GM12892 (cell line): ENCODE data around the gene DKK3. TPM values are rescaled to one million over a fixed set of nuclear protein-coding genes. Genes with fewer than 3 reads are reported as not detected.

Experiments used
- DNase-seq: peaks from one replicate; pipeline ENCODE4 v3.0.0; 2011; ENCODE audit not compliant: insufficient read length
- FAIRE-seq: peaks from 2 replicates; lab custom pipeline; 2011; peaks lifted over from hg19 to GRCh38; lab: Jason Lieb, UNC
- POLR2A ChIP-seq: IDR thresholded peaks from 2 replicates; pipeline ENCODE4 v1.6.1; 2011; ENCODE audit warnings: low read depth, low read length, control low read depth
- POLR2AphosphoS5 ChIP-seq: IDR thresholded peaks from 2 replicates; pipeline ENCODE4 v1.6.1; 2011; ENCODE audit warnings: low read depth, low read length, control low read depth
- TAF1 ChIP-seq: IDR thresholded peaks from 2 replicates; pipeline ENCODE4 v1.6.1; 2011; ENCODE audit warnings: low read depth, mild to moderate bottlenecking, control low read depth, low read length, borderline replicate concordance
- polyA plus RNA-seq: library from polyadenylated mRNA; unstranded; fragments of >200 nt; gene quantifications from one replicate; pipeline ENCODE4 v1.2.1, GENCODE V29; 2012; ENCODE audit warnings: missing spikeins, inconsistent platforms; ENCODE audit not compliant: missing spikeins

Gene DKK3
- 0.30 TPM for polyA plus RNA-seq

DNA sequence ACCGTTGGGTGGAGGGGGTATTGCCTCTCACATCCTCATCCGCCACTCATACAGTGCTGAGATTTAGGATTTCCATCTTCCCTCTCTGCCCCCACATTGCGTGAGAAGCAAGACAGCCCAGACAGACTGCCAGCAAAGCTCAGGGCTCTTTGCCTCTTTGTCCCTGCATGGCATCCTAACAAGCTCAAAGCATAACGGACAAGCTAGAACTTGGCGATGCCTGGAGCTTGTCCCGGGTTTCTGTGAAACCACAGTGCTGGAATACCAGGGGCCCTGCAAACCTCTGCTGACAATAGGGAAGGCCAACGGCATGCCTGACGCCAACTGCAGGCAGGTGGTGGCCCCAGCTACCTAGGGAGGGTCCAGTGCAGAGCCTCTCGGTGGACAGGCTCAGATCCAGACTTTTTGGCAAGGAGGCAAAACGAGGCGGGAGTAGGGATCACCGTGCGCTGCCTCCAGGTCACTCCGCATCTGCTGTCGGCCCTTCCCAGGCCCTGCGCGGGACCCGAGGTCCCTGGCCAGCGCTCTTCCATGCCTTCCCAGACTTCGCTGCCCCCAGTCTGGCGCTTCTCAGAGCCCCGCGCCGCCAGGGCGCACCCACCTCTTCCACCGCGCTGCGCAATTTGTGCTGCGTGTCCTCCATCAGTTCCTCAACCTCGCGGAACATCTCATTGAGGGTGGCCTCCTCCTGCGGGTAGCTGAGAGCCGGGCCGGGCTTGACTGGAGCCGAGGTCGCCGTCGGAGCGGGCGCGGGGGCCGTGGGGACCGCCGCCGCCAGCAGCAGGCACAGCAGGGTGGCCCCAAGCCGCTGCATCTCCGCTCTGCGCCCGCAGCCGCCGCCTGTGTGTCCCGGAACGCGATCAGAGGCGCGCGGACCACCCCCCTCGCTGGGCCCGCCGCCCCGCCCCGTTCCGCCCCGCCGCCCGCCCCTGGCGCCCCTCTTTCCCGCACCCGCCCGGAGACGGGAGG lies at the start of gene DKK3:
Gene DKK3 (minus strand): TSS at position 858 of the 969 bp plus-strand sequence. CDS start 44 bp downstream, at position 814.
- TF ChIP-seq POLR2A, result no peak
- no peak for TF ChIP-seq POLR2AphosphoS5
- no peak for TF ChIP-seq TAF1
- FAIRE-seq (no peak), DNase-seq (no peak)

DNA sequence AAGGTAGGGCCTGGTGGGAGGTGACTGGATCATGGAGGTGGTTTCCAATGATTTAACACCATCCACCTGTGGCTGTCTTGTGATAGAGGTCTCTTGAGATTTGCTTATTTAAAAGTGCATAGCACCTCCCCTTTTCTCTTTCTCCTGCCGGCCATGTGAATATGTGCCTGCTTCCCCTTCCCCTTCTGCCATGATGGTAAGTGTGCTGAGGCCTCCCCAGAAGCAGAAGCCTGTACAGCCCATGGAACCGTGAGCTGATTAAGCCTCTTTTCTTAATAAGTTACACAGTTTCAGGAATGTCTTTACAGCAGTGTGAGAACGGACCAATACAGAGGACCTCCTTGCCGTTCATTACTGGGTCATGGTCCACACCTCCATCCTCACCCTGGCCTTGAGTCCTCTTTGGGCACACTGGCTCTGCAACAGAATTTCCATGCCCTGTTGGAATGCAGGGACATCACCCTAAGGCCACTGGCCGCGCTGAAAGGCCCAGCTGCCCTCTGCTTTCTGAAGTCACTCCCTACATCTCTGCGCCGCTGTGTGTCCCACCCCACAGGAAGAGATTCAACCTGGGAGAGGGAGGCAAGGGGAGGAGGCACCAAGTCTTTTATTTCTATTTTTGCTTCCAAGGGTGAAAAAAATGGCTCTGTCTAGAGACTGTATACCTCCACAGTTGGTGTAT lies 49.0 kb upstream of the DKK3 start:
- no peak for DNase-seq
- no peak for FAIRE-seq
- no peak for TF ChIP-seq TAF1

DNA sequence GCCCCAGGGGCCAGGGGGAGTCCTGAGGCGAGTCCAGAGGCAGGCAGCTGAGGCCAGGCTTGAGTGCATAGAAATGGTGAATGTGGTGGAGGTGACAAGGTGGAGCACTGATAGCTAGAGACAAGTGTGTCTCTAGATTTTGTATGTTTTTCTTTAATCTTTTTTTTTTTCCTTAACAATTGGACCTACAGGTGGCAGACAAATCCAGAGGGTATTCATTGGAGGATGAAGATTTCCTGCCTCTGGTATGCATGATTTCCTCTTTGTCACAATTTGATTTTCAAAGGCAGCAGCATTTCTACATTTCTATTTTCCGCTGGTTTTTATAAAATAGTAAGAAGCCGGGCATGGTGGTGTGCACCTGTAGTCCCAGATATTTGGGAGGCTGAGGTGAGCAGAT lies 47.7 kb upstream of the DKK3 start:
- FAIRE-seq, result no peak
- no peak for DNase-seq
- TF ChIP-seq TAF1, result no peak
- no peak for TF ChIP-seq POLR2AphosphoS5
- no peak for TF ChIP-seq POLR2A

DNA sequence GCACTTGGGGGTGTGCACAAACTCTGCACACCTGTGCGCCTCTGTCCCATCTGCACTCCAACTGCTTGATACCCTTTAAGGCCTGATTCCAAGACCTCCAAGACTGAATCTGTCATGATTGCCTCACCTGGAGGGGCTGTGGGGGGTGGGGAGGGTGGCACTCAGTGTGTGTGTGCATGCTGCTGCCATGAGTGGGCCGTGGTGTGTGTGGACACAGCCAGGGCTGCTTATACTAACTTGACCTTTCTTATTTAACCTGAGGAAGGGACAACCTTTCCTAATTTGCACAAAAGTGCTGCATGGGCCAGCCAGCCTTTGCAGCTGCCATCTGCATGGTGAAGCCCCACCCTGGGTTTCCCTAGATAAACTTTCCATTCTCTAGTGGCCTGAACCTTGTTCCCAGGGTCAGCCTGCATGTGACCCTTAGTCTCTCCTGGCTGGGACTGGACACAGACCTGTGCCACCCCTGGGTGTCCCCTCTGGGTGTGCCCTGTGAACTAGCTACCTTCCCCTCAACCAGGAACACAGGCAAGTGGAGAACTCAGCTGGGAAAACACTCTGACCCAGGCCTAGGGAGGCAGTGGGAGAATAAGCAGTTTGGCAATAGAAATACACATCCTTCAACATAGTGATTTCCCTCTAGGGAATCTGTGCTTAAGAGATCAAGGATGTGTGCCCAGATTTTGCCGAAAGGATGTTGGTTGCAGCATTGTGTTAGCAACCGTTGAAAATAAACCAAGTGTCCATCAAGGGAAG lies 45.4 kb upstream of the DKK3 start:
- DNase-seq (no peak), FAIRE-seq (no peak)
- TF ChIP-seq POLR2A (no peak), TAF1 (no peak), POLR2AphosphoS5 (no peak)

DNA sequence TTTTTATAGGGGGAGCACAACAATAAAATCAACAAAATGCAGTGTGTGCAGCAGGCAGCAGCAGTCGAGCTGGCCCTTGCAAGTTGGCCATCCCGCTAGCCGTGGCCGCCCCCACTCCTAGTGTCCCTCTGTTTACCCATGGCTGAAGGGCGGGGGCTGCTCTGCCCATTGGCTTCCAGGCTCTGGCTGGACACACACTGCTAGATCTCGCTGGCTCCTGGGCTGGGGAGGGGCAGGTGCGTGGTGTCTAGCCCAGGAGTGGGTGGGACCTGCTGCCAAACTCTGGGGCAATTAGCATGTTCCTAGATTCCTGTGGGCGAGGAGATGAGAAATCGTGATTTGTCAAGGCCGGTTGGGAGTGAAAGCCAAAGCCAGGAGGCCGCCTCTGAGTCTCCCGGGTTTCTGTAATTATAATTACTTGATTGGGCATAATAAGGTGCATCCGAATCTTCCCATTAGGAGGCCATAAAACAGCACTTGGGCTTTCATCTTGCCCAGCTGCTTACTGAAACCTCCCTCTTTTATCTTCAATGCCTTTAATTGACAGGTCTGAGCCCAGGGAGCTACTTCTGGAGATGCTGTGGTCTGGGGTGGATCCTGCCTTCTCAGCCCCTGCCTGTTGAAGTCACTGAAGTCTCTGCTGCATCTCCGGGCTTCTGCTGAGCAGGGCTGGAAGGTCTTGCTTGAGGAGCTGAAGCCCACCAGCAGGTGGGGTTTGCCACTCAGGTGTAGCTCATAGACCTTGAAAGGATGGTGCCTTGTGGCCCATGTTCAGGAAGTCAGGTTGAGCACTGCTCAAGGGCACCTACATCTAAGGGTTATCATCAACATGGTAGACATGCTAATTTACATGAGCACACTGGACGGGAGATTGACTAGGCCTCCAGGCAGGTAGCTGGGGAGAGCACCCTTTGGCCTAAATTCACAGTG lies 44.5 kb upstream of the DKK3 start:
- no peak for FAIRE-seq
- no peak for TF ChIP-seq POLR2A
- TF ChIP-seq TAF1, result no peak
- TF ChIP-seq POLR2AphosphoS5, result no peak
- DNase-seq, result no peak

DNA sequence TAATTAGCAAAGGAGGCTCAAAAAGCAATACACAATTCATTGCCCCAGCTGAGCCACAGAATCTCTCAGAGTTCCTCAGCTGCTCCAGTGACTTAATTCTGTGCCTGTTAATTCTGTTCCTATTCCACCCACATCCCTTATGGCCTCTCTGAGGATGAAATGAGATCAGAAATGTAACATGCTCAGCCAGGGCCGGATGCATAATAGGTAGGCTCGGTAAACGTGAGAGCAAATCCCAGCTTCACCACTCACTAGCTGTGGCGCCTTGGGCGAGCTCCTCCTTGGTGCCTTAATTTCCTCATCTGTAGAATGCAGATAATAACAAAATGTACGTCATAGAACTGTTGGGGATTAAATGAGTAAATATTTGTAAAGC lies 42.8 kb upstream of the DKK3 start:
- DNase-seq (no peak), FAIRE-seq (no peak)
- TF ChIP-seq POLR2AphosphoS5 (no peak), POLR2A (no peak), TAF1 (no peak)

DNA sequence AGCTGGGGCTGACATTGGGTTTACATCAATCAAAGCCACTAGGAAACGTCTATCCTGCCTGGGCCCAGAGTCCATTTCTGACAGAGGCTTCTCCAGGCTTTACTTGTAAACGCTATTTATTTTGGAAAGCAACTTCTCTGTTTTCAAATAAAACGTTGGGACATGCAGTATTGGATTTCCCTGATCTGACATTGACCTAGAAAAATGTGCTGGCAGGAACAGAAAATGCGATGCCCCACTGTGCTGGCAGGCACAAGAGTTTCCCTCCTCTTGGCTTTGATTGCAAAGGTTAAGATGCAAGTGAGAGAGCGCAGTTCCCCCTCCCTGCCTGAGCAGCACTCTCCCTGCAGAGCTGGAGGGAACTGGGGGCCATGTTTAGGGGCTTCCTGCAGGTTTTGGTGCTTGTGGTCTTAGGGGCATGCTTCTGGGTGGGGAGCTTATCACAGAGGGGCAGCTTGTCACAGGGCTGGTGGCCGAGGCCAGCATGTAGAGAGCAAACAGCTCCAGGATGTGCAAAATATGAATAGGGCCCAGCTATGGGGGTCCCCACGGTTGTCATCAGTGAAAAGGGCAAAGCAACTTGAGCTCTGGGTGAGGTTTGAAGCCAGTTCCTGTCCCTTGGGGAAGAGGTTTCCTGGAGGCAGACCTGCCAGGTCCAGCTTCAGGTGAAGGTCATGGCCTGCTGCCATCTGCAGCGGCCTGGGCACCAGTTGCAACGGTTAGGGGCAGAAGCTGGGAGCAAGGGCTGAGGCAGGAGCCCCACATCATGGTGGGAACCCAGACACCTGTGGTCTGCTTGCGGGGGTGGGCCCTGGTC lies 42.3 kb upstream of the DKK3 start:
- no peak for DNase-seq
- FAIRE-seq, result no peak
- TF ChIP-seq TAF1 (no peak), POLR2AphosphoS5 (no peak), POLR2A (no peak)

DNA sequence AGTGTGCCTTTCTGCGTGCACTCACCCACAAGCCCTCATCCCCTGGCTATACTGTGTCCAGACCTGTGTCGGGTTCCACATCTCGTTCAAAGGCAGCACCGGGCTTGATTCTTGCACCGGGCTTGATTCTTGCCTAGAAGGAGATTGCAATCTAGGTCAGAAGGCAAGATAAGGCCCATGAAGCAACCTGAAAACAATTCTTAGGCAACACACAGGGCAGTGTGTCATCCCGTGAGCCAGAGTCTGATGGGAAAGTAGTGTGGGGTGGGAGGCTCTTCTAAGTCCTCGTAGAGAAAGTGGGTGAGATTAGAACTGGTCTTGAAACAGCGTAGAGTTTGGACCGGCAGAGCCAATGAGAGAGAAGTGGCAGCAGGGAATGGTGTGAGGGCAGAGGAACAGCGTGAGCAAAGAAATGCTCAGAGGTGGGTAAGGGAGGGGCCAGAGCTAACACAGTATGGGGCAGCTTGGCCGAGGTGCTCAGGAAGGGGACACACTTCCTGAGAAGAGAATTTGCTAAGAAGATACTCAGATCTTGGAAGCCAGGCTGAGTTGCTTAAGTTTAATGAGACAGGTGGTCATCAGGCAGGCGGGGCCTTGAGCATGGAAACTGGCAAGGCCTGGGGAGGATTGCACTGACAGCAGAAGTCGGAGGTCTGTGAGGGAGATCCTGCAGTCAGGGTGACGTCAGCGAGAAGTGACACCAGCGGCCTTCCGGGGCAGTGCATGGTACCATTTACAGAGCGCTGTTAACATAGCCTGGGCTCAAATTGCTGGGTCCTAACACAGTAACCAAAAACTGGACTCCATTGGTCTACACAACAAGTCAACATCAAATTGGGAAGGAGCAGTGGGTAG lies 40.7 kb upstream of the DKK3 start:
- FAIRE-seq (no peak), DNase-seq (no peak)
- TF ChIP-seq POLR2AphosphoS5 (no peak), POLR2A (no peak)

DNA sequence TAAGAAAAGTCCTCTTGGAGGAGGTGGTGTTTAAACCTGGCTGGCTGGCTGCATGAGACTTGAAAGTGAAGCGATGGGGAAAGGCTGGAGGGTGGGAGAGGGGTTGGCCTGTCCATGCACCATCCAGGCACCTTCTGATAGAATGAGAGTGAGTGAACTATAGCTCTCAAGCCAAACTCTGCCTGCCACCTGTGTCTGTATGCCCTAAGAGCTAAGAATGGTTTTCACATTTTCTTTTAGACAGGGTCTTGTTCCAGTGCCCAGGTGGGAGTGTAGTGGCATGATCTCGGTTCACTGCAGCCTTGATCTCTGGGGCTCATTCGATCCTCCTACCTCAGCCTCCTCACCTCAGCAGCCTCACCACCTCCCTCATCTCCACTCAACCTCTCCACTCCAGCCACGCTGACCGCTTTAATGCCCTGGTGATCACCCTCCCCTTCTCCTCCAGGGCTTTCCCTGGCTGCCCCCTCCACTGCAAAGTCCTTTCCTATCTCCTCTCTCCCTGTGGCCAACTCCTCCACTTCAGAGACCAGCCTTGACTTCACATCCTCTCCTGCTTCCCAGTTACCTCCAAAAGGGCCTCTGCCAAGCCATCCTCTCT lies 38.3 kb upstream of the DKK3 start:
- TF ChIP-seq POLR2A (no peak), TAF1 (no peak), POLR2AphosphoS5 (no peak)

More for the DNA sequence above, 38.3 kb upstream of the DKK3 start:
- DNase-seq (no peak), FAIRE-seq (no peak)
